Lung (tissue), 12 donors: ENCODE measurements around the gene IMP3. TPM values are rescaled to one million over a fixed set of nuclear protein-coding genes. Genes with fewer than 3 reads are reported as not detected.

ENCODE experiments used
- ATAC-seq: fragments of 200-7000 bp; cut with Tn5 transposase; one replicate; pipeline ENCODE4 v1.9.1; 2020; ENCODE audit warnings: moderate number of reproducible peaks; ENCODE audit not compliant: insufficient read depth, low FRiP score
- DNase-seq, 3 donors: peaks; one replicate each; pipeline ENCODE4 v3.0.0-alpha.2; 2013 to 2017
- H3K27ac ChIP-seq, 2 donors: one replicate each; pipeline ENCODE4 v1.5.1; 2013; ENCODE audit warnings: mild to moderate bottlenecking in 2 of 2, moderate library complexity in 2 of 2, control low read depth in 1 of 2, inconsistent platforms in 1 of 2, low read depth in 1 of 2, low read length in 1 of 2
- H3K27me3 ChIP-seq, 3 donors: one replicate each; pipeline ENCODE4 v1.5.1; 2013; ENCODE audit warnings: low read length in 2 of 3; ENCODE audit not compliant: control insufficient read depth in 3 of 3, insufficient read depth in 3 of 3
- H3K36me3 ChIP-seq, 4 donors: one replicate each; pipeline ENCODE4 v1.5.1; 2013; ENCODE audit warnings: low read length in 4 of 4, mild to moderate bottlenecking in 1 of 4, moderate library complexity in 1 of 4; ENCODE audit not compliant: control insufficient read depth in 4 of 4, insufficient read depth in 4 of 4
- H3K4me1 ChIP-seq, 5 donors: one replicate each; pipeline ENCODE4 v1.5.1; 2013; ENCODE audit warnings: low read length in 5 of 5, mild to moderate bottlenecking in 2 of 5, moderate library complexity in 1 of 5; ENCODE audit not compliant: control insufficient read depth in 5 of 5, insufficient read depth in 5 of 5
- H3K4me3 ChIP-seq: one replicate; pipeline ENCODE4 v1.5.1; 2013; ENCODE audit warnings: mild to moderate bottlenecking, control low read depth, moderate library complexity
- H3K9ac ChIP-seq, 2 donors: one replicate each; pipeline ENCODE4 v1.5.1; 2013; ENCODE audit warnings: low read length in 2 of 2, control low read depth in 1 of 2; ENCODE audit not compliant: insufficient read depth in 1 of 2
- H3K9me3 ChIP-seq, 4 donors: one replicate each; pipeline ENCODE4 v1.5.1; 2013; ENCODE audit warnings: low read length in 3 of 4, mild to moderate bottlenecking in 1 of 4, moderate library complexity in 1 of 4; ENCODE audit not compliant: control insufficient read depth in 4 of 4, insufficient read depth in 3 of 4
- CTCF ChIP-seq: IDR thresholded peaks from 2 replicates; pipeline ENCODE4 v1.5.1; 2012; ENCODE audit warnings: mild to moderate bottlenecking; ENCODE audit errors: control extremely low read depth, extremely low read depth
- WGBS, 2 donors: extraction: QIAGEN DNeasy Blood & Tissue Kit; methylation state at CpG; one replicate each; pipeline ENCODE4 v1.1.7; 2013; 5-methylcytosine and 5-hydroxymethylcytosine counted together
- polyA plus RNA-seq, 2 donors: library from polyadenylated mRNA; stranded (reverse); fragments of 200-250 nt; gene quantifications; one replicate each; pipeline ENCODE4 v1.2.1, GENCODE V29; 2013
- total RNA-seq, 2 donors: library from RNA; depleted of rRNA in 1 of 2; stranded (reverse); fragments of >200 nt in 1 of 2; gene quantifications; one replicate each; pipeline ENCODE4 v1.2.1, GENCODE V29; 2014 to 2021
- donor health status: control.
- donor health status: control.
- donor health status: Bipolar disorder and iron deficiency.
- donor health status: healthy.
- donor health status: DM: yes; HTN: yes; CAD: no.

Gene IMP3
- total and polyA plus RNA-seq, 4 donors = 34.2 to 78.4 (median 70.1) TPM

GRCh38 chr15:75631935-75632334, 8.1 kb downstream of the IMP3 start:
- peaks cover 0 to under 1% (median 0%) of the 10 kb centered on the region in 5 donors for H3K4me1 ChIP-seq
- ATAC-seq = no peak
- H3K4me3 ChIP-seq = no peak overlapping the region
- no peaks in the 10 kb centered on the region for H3K9me3 ChIP-seq
- no peak for DNase-seq
- no peaks in the 10 kb centered on the region for H3K27me3 ChIP-seq
- no peaks in the 10 kb centered on the region for H3K36me3 ChIP-seq
- TF ChIP-seq CTCF = no peak
- H3K9ac ChIP-seq = no peak overlapping the region
- H3K27ac ChIP-seq = no peak overlapping the region

GRCh38 chr15:75625542-75626347, 14.3 kb downstream of the IMP3 start, which contains the start of gene SNUPN:
Gene SNUPN (minus strand): TSS chr15:75625725. CDS start chr15:75621051, 4,674 bp downstream.
- peaks cover 0 to 10% (median 1%) of the 10 kb centered on the region in 5 donors for H3K4me1 ChIP-seq
- H3K9ac ChIP-seq = peak within 1 kb of the TSS; percentile 69 to 80
- TF ChIP-seq CTCF = peak; percentile 7
- H3K9me3 ChIP-seq = no peaks in the 10 kb centered on the region
- ATAC-seq (peak; percentile 92), DNase-seq (peak; percentile 96 to 99 (median 98))
- peak within 1 kb of the TSS; percentile 85 to 99 for H3K27ac ChIP-seq
- no peaks in the 10 kb centered on the region for H3K36me3 ChIP-seq
- H3K27me3 ChIP-seq = no peaks in the 10 kb centered on the region
- WGBS, 2 donors = 1% methylated on average over 47 of the region's 47 CpGs
- peak within 1 kb of the TSS; percentile 79 for H3K4me3 ChIP-seq

DNA sequence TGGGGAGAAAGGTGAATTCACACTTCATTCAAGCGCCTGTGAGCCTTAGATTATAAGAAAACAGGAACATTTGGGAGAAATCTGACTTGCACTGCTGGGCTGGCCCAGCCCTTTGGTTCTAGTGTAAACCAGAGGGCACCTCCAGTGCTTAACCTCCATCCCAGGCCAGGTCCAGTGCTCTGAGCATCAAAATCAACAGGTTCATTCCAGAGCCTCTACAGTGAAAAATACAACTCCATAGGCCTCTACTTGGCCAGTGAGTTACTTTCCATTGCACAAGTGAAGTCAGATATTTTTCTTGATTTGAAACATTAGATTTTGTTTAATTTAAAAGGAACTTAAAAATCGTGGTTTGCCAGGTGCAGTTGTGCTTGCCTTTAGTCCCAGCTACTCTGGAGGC, 17.5 kb downstream of the IMP3 start:
- ATAC-seq (no peak), DNase-seq (no peak)
- 70 to 77% methylated on average over 2 of the region's 2 CpGs for WGBS, 2 donors
- no peak overlapping the region for H3K4me3 ChIP-seq
- peaks cover 9 to 19% (median 9%) of the 10 kb centered on the region in 4 donors for H3K36me3 ChIP-seq
- H3K9ac ChIP-seq = no peak overlapping the region
- no peaks in the 10 kb centered on the region for H3K9me3 ChIP-seq
- H3K27me3 ChIP-seq = no peaks in the 10 kb centered on the region
- TF ChIP-seq CTCF = no peak
- H3K27ac ChIP-seq = no peak overlapping the region
- peaks cover 0 to 10% (median 3%) of the 10 kb centered on the region in 5 donors for H3K4me1 ChIP-seq
